Measurements from ENCODE around the gene IL23R.

The IL23R gene

DNA sequence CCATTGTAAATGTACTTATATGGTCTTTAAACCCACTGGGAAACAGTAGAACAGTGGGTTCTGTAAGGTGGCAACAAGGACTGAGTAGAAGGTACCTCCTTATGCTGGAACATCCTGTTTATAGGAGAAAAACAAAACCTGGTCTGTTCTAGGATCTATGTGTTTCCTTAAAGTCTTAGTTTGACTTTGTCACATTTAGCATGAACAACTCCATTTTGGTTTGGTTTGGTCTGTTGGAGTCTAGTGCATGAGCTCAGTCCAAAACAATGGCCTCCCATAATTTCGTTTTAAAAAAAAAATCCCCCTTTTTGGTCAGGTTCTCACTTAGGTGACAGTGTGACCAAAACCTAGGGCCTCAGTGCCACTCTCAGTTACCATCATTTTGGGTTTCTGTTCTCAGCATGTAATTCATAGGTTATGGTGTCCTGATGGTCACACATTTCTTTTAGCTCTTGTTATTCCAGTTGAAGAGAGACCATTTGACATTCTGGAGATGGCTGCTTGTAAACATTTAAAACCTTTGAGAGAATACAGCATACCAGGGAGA lies 75.0 kb downstream of the IL23R start:
- no peak for DNase-seq (ENCODE audit: low read depth in 2 of 2)

DNA sequence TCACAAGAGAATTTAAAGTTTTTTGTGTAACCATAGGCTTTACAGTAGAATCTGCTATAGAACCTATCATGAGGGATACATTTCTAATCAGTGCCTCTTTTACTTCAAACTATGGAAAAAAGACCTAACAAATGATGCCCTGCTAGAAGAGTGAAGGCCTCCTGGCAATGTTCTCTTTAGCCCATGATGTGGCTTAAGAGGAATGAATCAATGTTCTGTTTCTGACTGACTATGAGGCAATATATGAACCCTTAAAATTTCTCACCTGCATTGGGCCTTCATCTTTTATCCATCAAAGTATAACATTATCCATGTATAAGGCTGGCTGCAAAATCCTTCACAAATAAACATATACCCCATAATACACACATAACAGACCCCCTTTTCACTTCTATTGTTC lies 75.8 kb downstream of the IL23R start:
- no peak for DNase-seq (ENCODE audit: low read depth in 2 of 2)

- no peak for DNase-seq (ENCODE audit: low read depth in 2 of 2)
Measured at GRCh38 chr1:67250051-67250653, 83.9 kb downstream of the IL23R start.

DNA sequence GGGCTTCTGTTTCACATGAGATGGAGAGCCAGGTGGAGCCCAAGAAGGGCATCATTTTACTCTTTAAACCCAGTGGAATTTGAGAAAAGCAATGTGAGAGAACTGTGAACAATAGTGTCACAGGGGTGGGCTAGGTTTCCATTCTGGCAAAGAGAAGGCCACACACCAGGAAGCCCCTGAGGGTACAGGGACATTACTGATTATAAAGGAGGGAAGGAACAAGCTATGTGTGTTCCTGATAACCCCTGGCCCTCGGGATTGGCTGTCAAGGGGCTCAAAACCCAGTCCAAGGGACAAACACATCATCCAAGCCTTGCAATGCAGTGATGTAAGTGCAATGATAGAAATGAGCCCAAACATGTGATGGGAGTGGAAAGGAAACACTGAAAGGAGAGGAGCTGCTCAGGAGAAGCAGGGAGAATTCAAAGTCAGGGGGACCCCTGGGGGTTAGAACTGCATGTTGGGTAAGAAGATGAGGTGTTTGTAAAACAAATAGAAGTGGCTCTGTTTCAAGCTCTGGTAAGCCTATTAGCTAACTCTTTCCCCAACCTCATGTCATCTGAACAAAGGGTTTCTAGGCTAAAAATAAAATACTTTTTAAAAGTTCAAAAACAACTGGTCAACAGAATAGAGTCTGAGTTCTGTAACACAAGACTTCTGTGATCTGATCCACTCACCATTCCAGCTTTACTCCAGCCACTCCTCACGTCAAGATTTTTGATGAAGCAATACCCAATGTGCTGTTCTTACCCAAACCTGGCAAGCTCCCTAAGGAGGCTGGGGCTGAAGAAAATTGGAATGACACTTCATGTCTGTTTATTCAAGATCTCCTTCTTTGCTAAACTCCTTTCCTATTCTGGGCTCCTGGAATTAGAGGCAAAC lies 90.3 kb downstream of the IL23R start:
- DNase-seq (ENCODE audit: low read depth in 2 of 2) = no peak

DNA sequence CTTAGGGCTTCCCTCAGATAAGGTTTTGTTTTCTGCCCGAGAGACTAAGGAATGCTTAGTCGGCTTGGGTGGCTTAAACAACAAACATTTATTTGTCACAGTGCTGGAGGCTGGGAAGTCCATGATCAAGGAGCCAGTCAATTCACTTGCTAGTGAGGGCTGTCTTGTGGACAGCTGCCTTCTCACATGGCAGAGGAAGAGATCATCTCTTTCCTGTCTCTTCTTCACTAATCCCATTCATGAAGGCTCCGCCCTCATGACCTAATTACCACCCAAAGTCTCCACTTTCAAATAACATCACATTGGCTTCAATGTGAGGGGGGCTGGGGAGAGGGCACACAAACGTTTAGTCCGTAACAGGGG lies 90.9 kb downstream of the IL23R start:
- no peak for DNase-seq (ENCODE audit: low read depth in 2 of 2)

- DNase-seq (ENCODE audit: low read depth in 2 of 2) = no peak
Measured at GRCh38 chr1:67261680-67262079, 95.4 kb downstream of the IL23R start.

GRCh38 chr1:67262735-67263134 lies 96.5 kb downstream of the IL23R start:
- no peak for DNase-seq (ENCODE audit: low read depth in 2 of 2)

DNA sequence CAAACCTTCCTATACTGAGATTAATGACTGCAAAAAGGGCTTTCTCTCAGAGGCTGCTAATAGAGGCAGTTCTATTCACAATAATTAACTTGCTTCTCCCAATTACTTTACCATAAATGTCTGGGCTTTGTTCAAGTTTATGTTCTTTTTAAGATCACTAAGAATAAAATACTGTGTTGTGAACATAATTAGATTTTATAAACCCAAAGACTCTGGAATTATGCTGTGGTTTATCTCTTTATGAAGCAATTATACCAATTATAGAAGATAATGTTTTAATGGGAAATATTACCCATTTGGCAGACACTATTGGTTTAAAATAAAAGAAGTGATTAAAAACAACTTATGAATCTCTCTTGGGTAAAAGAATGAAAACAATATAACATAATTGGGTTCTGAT lies 97.9 kb downstream of the IL23R start:
- DNase-seq (ENCODE audit: low read depth in 2 of 2) = no peak

DNA sequence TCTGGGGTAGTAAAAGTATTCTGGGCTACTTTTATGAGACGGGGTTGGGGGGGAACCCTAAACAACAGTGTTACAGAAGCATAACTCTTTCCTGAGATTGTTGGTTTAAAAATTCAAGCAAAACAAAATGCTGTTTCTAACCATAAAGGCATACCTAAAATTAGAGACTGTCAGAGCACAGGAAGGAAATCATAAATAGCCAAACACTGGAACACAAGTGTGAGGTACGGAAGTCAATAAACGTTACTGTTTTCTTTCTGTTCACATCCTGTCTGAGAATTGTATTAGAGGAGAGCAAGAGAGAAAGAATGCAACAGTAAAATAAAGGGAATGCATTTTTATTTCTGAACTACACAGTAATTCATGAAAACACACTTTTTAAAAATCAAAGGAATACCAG lies 98.6 kb downstream of the IL23R start:
- no peak for DNase-seq (ENCODE audit: low read depth in 2 of 2)

DNA sequence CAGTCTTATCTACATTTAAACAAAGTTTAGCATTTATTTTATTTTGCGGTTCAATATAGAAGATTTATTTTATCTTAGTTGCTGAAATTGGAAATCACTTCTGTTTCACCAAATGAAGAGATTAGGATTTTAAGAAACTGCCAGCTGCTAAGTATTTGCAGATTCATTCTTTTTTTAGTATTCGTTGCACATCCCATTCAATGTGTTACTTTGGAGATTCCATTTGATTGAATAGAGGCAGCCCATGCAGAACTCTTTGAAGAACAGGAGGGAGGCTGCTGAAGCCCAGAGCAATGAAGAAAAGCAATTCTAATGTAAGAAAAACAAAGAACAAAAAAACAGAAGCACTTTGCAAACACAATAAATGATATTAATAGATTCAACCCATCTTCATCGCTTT lies 102.8 kb downstream of the IL23R start:
- DNase-seq (ENCODE audit: low read depth in 2 of 2) = no peak

DNA sequence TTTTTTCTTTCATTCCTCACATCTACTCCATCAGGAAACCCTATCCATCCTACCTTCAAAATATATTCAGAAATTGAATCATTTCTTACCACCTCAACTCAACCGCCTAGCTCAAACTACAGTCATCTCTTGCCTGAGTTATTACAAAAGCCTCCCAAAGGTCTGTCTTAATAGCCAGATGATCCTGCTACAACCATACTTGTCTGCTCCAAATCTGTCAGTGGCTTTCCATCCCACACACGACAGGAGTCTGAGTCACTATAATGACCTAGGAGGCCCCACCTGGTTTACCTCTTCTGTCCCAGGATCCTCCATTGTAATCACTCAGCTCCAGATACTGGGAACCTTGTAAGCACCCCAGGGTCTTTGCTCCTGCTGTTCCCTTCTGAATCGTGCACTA lies 104.3 kb downstream of the IL23R start:
- no peak for DNase-seq (ENCODE audit: low read depth in 2 of 2)

DNA sequence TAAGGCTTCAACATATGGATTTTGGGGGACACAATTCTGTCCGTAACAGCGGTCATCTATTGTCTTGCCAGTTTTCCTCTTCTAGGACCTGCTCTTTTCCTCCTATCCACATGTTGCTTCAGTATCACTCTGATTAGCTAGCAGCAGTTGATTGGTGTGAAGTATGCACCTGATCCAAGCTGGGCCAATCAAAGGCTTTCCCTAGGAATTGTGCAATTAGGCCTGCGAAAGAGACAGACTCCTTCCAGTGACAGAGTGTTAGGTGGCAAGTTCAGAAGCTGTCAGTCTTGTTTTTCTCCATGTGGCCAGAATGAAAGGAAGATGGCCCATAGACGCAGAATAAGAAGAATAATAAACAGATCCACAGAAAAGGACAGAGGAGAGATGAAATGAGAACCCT lies 107.3 kb downstream of the IL23R start:
- no peak for DNase-seq (ENCODE audit: low read depth in 2 of 2)

DNA sequence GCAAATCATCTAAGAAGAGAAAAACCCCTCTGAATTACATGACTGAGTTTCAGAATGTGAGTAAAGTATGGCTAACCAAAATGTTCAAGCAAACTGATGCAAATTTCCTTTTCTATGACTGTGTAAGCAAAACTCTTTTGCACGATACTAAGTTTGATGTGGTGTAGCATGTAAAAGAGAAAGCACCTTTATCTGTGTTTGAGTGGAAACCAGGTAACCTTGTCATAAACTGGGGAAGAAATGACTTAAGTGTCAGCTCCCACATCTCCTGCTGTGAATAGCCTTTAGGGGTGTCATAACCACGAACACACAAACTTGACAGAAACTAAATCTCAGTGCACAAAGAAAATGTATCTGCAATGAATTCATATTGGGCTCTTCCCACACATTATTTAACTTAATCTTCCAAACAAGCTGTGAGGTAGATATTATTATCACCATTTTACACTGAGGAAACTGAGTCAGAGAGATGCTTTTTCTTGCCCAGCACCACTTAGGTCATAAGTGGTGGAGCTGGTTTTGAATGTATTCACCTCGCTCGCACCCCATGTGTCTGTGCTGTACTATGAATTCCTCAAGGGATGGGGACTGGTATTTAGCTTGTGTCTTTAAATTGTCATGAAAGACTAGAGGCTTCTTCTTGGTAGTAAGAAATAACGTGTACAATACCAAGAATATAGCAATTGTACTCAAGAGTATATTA lies 108.5 kb downstream of the IL23R start:
- no peak for DNase-seq (ENCODE audit: low read depth in 2 of 2)

- no peak for DNase-seq (ENCODE audit: low read depth in 2 of 2)
Measured at GRCh38 chr1:67280696-67281095, 114.4 kb downstream of the IL23R start.

GRCh38 chr1:67281244-67281643 lies 115.0 kb downstream of the IL23R start:
- DNase-seq (ENCODE audit: low read depth in 2 of 2) = no peak

DNA sequence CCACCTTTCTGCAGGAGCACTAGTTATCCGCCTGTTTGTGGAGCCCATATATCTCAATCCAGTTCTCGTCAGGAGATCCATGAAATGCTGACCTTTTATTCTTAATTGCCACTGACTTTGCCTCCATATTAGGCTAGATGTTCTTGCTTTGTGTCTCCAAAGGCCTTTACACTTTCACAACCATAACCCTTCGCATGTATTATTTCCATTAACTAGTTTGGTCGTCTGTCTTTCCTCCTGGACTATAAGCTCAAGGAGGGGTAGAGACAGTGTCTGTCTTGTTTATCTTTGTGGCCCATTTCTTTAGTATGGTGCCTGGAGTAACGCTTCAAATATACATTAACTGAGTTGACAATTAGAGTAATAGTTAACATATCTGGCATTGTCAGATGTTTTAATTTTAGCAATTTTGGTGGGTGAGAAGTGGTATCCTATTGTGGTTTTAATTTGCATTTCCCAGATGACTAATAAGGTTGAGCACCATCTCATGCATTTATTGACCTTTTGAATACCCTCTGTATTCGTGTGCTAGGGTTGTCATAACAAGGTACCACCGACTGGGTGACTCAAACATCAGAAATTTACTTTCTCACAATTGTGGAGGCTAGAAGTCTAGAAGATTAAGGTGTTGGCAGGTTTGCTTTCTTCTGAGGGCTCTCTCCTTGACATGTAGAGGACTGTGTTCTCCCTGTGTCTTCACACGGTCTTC lies 119.7 kb downstream of the IL23R start:
- no peak for DNase-seq (ENCODE audit: low read depth in 2 of 2)

DNA sequence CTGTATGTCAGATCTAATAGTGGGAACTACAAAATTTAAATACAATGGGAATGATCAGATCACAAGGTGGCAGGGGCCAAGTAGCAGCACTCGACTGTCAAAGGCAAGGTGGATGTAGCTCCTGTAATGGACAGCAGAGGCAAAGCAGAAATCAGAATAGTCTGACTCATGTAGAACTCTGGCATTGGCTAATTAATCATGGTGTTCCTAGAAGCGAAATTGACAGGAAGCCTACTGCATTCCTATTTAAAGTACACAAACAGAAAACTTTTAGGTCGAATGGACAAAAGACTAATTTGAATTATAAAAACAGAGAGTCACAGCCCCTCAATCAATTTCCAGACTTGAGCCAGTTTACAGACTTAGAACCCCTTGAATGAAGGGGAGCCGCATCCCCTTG lies 124.0 kb downstream of the IL23R start:
- no peak for DNase-seq (ENCODE audit: low read depth in 2 of 2)

- no peak for DNase-seq (ENCODE audit: low read depth in 2 of 2)
Measured at GRCh38 chr1:67294836-67295617, 128.8 kb downstream of the IL23R start.

GRCh38 chr1:67298762-67299161 lies 132.5 kb downstream of the IL23R start:
- no peak for DNase-seq (ENCODE audit: low read depth in 2 of 2)

DNA sequence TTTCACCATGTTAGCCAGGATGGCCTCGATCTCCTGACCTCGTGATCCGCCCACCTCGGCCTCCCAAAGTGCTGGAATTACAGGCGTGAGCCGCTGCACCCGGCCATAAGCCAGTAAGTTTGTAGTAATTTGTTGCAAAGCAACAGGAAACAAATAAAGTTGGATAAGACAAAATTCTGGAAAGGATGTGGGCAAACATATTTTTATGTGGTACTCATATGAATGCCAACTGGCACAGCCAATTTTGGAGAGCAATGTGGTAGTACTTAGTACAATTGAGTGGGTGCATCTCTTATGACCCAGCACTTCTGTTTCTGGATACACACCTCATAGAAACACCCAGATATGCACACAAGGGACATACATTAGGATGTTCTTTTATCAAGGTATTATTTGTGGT lies 133.0 kb downstream of the IL23R start:
- no peak for DNase-seq (ENCODE audit: low read depth in 2 of 2)

- no peak for DNase-seq (ENCODE audit: low read depth in 2 of 2)
Measured at GRCh38 chr1:67300561-67300960, 134.3 kb downstream of the IL23R start.

All from stimulated activated CD8-positive, alpha-beta memory T cell treated with anti-CD3 and anti-CD28 coated beads, Interleukin-2, amount 100 ng/mL, for 48 hours (primary cell).